ENCODE data around the gene INAFM2.
A peak's percentile ranks its signal among the peaks of the same experiment; 100 is the strongest.

The INAFM2 gene

GRCh38 chr15:40303576-40303975 lies 19.9 kb upstream of the INAFM2 start:
- H3K27ac ChIP-seq: no peak overlapping the region
- TF ChIP-seq CTCF (IDR thresholded peaks at IDR 0.05; ENCODE audit: low read depth, low read length, missing control alignments): no peak
- in situ Hi-C loops (cut with HindIII; ENCODE audit: low pct_ligation_motif_present, low sequenced_read_pairs): no loop called here
- no peaks in the 10 kb centered on the region for H3K27me3 ChIP-seq (replicated peaks)
- no peak overlapping the region for H3K4me3 ChIP-seq (ENCODE audit: low read depth, low read length)
- H3K36me3 ChIP-seq (replicated peaks): no peaks in the 10 kb centered on the region
- DNase-seq: no peak

GRCh38 chr15:40305281-40305680 lies 18.2 kb upstream of the INAFM2 start:
- Histone ChIP-seq H3K27me3 (replicated peaks) (no peaks in the 10 kb centered on the region), H3K36me3 (replicated peaks) (no peaks in the 10 kb centered on the region), H3K27ac (no peak overlapping the region), H3K4me3 (ENCODE audit: low read depth, low read length) (no peak overlapping the region)
- in situ Hi-C loops (cut with HindIII; ENCODE audit: low pct_ligation_motif_present, low sequenced_read_pairs): no loop called here
- DNase-seq: no peak
- no peak for TF ChIP-seq CTCF (IDR thresholded peaks at IDR 0.05; ENCODE audit: low read depth, low read length, missing control alignments)

- Histone ChIP-seq H3K4me3 (ENCODE audit: low read depth, low read length) (no peak overlapping the region), H3K36me3 (replicated peaks) (no peaks in the 10 kb centered on the region), H3K27me3 (replicated peaks) (peaks cover 4% of the 10 kb centered on the region), H3K27ac (no peak overlapping the region)
- in situ Hi-C loops (cut with HindIII; ENCODE audit: low pct_ligation_motif_present, low sequenced_read_pairs): no loop called here
- DNase-seq: no peak
- TF ChIP-seq CTCF (IDR thresholded peaks at IDR 0.05; ENCODE audit: low read depth, low read length, missing control alignments): no peak
These were observed 17.1 kb upstream of the INAFM2 start for GRCh38 chr15:40306371-40306770.

GRCh38 chr15:40306908-40307307 lies 16.6 kb upstream of the INAFM2 start:
- no peak for DNase-seq
- TF ChIP-seq CTCF (IDR thresholded peaks at IDR 0.05; ENCODE audit: low read depth, low read length, missing control alignments): no peak
- no peak overlapping the region for H3K27ac ChIP-seq
- H3K36me3 ChIP-seq (replicated peaks): no peaks in the 10 kb centered on the region
- H3K4me3 ChIP-seq (ENCODE audit: low read depth, low read length): no peak overlapping the region
- in situ Hi-C loops (cut with HindIII; ENCODE audit: low pct_ligation_motif_present, low sequenced_read_pairs): no loop called here
- peaks cover 5% of the 10 kb centered on the region for H3K27me3 ChIP-seq (replicated peaks)

- TF ChIP-seq CTCF (IDR thresholded peaks at IDR 0.05; ENCODE audit: low read depth, low read length, missing control alignments): peak; percentile 57
- DNase-seq: no peak
- no peak within 1 kb of the TSS for H3K4me3 ChIP-seq (ENCODE audit: low read depth, low read length)
- in situ Hi-C loops (cut with HindIII; ENCODE audit: low pct_ligation_motif_present, low sequenced_read_pairs): no loop called here
- H3K36me3 ChIP-seq (replicated peaks): no peaks in the 10 kb centered on the region
- no peak within 1 kb of the TSS for H3K27ac ChIP-seq
- peaks cover 5% of the 10 kb centered on the region for H3K27me3 ChIP-seq (replicated peaks)
These were observed 15.9 kb upstream of the INAFM2 start, which contains the start of gene PLCB2 for GRCh38 chr15:40307421-40308211. Gene PLCB2, minus strand, starts transcription at chr15:40307935. Its CDS starts 263 bp downstream, at chr15:40307672.
